Amniotic epithelial cell (primary cell): ENCODE measurements around the gene SLC7A10.
"Not testable (repeated sequence)": the region's sequence is repeated elsewhere in the genome, so short reads cannot be mapped to it uniquely, and the experiment has no call there.

ENCODE experiments used
- DNase-seq: peaks from one replicate; pipeline ENCODE4 v3.0.0-alpha.2; 2010; ENCODE audit warnings: low read depth

Gene SLC7A10

GRCh38 chr19:33238481-33239149, 13.0 kb upstream of the SLC7A10 start:
- DNase-seq = no peak

DNA sequence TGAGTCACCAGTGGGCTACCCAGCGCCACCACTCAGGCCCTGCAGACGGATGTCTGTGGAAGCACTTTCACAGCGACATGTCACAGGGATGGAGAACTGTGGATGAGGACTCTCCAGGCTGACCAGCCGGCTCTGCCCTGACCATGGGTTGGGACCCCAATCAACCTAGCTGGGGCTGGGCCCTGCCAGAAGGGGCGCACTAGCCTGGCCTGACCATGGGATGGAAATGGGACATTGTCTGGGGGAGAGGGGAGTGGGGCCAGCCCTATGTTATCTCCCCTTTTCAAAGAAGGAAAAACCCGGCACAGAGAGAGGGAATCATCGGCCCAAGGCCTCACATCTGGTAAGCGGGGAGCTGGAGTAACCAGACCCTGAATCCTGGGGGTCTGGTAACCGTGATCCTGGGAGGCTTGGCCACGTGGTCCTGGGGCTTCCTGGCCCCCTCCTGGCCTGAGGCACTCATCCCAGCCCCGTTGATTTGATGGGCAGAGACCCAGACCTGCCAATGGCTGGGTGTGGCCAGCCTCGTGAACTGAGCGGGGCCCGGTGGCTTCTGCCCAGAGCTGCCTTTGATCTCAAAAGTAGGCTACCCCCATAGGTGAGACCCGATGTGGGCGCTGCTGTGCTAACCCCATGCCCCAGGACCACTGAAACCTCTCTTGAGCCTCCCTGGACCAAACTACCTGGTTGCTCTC, 11.2 kb upstream of the SLC7A10 start:
- no peak for DNase-seq

- DNase-seq = no peak
Observed at GRCh38 chr19:33235996-33236350, 10.3 kb upstream of the SLC7A10 start.

- DNase-seq = peak; percentile 38
Observed at GRCh38 chr19:33235269-33235995, 9.8 kb upstream of the SLC7A10 start.

GRCh38 chr19:33234736-33235135, 9.1 kb upstream of the SLC7A10 start:
- no peak for DNase-seq

DNA sequence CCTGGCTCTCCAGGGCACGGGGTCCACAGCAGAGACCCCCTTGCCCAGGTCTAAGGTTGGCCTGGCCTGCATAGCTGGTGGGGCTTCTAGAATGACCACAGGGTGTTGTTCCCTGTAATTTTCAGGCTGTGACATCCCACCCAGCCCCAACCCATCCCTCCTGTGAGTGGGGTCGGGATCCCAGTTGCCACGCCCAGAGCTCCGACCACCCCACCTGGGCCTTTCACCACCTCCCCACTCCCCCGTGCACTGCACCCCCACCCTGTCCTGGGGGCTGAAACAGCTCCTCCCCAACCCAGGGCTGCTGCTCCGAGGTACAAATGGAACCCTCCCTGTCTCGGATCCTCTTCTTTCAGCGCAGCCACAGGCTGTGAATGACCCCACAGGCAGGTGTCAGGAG, 8.4 kb upstream of the SLC7A10 start:
- DNase-seq = no peak

DNA sequence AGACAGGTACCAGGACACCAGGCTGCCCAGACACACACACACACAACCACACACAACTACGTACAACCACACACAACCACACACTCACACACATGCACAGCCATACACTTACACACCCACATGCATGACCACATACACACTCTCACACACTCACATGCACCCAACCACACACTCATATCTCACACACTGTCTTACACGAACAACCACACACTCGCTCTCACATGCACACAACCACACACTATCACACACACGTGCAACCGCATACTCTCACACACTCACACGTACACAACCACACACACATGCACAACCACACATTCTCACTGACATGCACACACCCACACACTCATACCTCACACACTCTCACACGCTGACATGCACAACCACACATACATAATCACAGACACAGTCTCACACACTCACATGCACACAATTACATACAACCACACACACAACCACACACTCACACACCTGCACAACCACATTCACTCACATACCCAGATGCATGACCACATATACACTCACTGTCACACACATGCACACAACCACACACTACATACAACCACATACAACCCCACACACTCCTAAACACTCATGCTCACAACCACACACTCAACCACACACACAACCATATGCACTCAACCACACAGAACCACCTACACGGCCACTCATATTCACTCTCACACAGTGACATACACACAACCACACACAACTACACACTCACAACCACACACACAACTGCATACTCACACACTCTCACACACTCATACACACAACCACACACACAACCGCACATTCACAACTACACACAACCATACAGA, 7.6 kb upstream of the SLC7A10 start:
- DNase-seq = no peak

DNA sequence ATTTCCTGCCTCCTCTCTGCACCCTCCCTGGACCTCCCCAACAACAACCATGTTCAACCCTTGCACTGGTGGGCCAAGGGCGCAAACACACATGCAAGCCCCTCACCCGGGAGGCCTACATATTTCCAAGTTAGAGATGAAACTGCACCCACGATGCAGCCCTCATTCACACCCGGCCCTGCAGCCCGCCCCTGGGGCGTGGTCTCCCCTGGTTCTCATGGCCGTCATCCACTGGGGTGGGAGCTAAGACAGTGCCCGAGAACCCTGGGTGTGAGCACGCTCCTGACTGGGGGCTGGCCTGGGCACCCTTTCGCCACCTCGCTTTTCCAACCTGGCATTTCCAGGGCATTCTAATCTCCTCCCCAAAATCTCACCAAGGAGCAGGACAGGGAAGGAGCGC, 7.0 kb upstream of the SLC7A10 start:
- no peak for DNase-seq

GRCh38 chr19:33231511-33231910, 5.9 kb upstream of the SLC7A10 start:
- DNase-seq = peak; percentile 85

- DNase-seq = no peak
Observed at GRCh38 chr19:33229962-33230361, 4.3 kb upstream of the SLC7A10 start.

- no peak for DNase-seq
Observed at GRCh38 chr19:33227870-33228599, 2.4 kb upstream of the SLC7A10 start.

DNA sequence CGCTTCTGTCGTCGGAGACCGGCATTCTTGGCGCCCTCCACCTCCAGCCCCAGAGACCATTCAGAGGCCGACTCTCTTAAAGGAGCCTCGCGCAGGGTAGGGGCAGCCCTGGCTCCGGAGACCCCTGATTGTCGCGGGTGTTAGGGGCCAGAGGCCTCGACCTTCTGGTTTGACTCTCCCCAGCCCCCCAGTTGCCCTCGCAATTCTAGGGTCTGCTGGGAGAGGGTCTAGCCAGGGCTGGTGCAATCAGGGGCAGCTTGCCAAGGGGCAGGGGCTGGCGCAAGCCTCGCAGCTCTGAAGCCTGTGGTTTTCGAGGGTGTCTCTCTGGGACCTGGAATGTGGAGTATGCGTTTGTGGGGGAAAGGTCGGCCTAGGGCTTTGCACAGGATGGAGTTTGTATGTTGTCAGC, 1.6 kb upstream of the SLC7A10 start:
- peak; percentile 88 for DNase-seq

- peak; percentile 55 for DNase-seq
Observed at GRCh38 chr19:33226550-33227241, 1.0 kb upstream of the SLC7A10 start.

DNA sequence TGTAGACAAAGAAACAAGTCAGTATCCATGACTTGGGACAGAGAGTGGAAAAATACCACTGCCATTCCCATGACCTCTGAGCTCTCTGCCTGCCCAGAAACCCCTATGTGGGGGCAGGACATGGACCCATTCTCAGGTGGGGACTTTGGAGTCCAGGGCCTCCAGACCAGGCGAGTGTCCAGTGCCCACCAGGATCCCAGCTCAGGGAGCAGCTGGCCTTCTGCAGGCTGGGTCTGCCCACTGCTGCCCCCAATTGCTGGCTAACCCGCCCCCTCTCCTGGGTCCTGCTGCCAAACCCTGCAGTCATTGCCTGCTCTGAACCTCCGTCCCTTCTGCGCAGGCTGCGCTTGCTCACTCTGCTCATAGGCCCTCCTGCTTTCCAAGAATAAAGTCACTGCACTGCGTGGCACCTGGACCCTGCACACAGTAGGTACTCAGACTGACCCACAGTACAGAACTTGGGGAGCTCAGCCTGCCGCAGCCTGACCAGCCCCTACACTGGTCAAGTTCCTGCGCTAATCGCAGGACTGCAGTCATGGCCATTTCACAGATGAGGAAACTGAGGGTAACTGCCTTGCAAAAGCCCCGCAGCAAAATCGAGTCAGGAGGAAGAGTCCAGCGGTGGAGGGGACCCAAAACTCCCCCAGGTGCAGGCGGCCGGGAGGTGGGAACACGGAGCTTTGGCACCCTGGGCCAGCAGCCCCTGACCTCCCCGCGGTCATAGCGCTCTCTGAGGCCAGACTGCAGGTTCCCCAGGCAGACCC, 774 bp downstream of the SLC7A10 start:
- no peak for DNase-seq

DNA sequence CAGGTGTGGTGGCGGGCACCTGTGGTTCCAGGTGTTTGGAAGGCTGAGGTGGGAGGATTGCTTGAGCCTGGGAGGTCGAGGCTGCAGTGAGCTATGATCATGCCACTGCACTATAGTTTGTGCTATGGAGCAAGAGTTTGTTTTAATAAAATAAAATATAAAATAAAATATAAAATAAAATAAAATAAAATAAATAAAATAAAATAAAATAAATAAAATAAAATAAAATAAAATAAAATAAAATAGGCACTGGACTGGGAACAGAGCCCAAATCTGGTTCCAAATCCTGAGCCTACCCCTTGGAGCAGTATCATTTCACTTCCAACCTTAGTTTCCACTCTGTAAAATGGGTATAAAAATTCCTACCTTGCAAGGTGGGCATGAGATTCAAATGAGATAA, 3.4 kb downstream of the SLC7A10 start:
- DNase-seq = not testable (repeated sequence)

GRCh38 chr19:33221638-33222037, 4.0 kb downstream of the SLC7A10 start:
- peak; percentile 19 for DNase-seq

- no peak for DNase-seq
Observed at GRCh38 chr19:33220735-33221134, 4.9 kb downstream of the SLC7A10 start.

DNA sequence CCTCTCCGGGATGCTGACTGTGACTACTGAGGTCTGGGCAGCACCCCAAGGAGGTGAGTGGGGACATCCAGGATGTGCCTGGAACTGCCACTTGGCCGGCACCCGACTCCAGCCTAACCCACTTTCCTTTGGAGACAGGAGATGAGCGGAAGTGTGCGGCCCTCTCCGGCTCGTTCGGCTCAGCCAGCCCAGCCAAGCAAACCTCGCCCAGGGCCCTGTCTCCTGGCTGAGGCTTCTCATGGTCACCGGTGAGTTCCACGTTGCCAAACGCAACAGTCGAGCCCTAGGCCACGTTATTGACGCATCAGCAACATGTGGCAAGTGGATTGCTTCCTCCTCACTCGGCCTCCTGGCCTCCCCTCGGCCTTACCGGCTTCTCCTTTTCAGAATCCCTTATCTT, 5.5 kb downstream of the SLC7A10 start:
- no peak for DNase-seq

GRCh38 chr19:33219261-33219815, 6.3 kb downstream of the SLC7A10 start:
- no peak for DNase-seq

- no peak for DNase-seq
Observed at GRCh38 chr19:33217881-33218280, 7.8 kb downstream of the SLC7A10 start.
